Gastrocnemius medialis (tissue), 4 donors: ENCODE measurements around the gene PTPRT.

Source experiments
- POLR2A ChIP-seq, 2 donors: fragments of 450-650 bp; IDR thresholded peaks; one replicate each; pipeline ENCODE4 v1.6.1; 2017; ENCODE audit warnings: antibody characterized with exemption in 2 of 2, mild to moderate bottlenecking in 2 of 2, moderate library complexity in 2 of 2
- TF ChIP-seq, protein P1 (sequence below), 5 experiments: fragments of 450-650 bp in 3 of 5; fragments of 200-600 bp in 2 of 5; sonication (generic) in 2 of 5; IDR thresholded peaks in 4 of 5; conservative IDR thresholded peaks in 1 of 5; 1 replicate in 4 of 5; 2 replicates in 1 of 5; pipeline ENCODE4 v1.5.1; 2016 to 2019; ENCODE audit warnings: antibody characterized with exemption in 5 of 5, mild to moderate bottlenecking in 3 of 5, moderate library complexity in 3 of 5

DNA sequence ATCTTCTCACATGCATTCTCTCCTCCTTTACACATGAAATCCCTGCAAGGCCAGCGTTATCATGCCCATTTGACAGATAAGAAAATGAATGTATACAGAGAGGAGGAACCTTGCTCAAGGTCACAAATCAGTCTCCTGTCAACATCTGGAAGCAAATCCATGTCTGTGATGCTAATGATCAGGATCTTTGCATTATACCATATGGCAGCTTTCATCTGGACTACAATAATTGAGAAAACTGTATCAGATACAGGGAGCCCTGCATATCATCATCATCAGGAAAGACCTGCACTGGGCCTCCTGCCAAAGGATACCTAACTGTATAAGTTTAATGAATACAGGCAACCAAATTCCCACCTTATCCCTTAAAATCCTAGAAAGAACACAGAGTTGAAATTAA lies 213.7 kb downstream of the PTPRT start:
- TF ChIP-seq, protein P1, sequence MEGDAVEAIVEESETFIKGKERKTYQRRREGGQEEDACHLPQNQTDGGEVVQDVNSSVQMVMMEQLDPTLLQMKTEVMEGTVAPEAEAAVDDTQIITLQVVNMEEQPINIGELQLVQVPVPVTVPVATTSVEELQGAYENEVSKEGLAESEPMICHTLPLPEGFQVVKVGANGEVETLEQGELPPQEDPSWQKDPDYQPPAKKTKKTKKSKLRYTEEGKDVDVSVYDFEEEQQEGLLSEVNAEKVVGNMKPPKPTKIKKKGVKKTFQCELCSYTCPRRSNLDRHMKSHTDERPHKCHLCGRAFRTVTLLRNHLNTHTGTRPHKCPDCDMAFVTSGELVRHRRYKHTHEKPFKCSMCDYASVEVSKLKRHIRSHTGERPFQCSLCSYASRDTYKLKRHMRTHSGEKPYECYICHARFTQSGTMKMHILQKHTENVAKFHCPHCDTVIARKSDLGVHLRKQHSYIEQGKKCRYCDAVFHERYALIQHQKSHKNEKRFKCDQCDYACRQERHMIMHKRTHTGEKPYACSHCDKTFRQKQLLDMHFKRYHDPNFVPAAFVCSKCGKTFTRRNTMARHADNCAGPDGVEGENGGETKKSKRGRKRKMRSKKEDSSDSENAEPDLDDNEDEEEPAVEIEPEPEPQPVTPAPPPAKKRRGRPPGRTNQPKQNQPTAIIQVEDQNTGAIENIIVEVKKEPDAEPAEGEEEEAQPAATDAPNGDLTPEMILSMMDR (IDR thresholded peaks at IDR 0.05 in 4 of 5, conservative IDR thresholded peaks at IDR 0.05 in 1 of 5) = no peak
- TF ChIP-seq POLR2A (IDR thresholded peaks at IDR 0.05) = no peak
